Psoas muscle (tissue), 8 donors: ENCODE results near the gene SULF2. TPM values are rescaled to one million over a fixed set of nuclear protein-coding genes. Genes with fewer than 3 reads are reported as not detected.

Source experiments
- ATAC-seq, 4 donors: fragments of 200-7000 bp; cut with Tn5 transposase; one replicate each; pipeline ENCODE4 v1.9.1; 2020; ENCODE audit warnings: moderate library complexity in 3 of 4, mild to moderate bottlenecking in 2 of 4
- DNase-seq, 2 donors: peaks; one replicate each; pipeline ENCODE4 v3.0.0-alpha.2; 2020
- H3K27ac ChIP-seq: fragments of 200-600 bp; one replicate; pipeline ENCODE4 v1.8.0; 2022
- H3K27me3 ChIP-seq, 3 donors: fragments of 200-600 bp in 1 of 3; one replicate each; pipeline versions ENCODE4 v1.6.1 to v1.8.0; 2013 to 2022; ENCODE audit warnings: low read length in 2 of 3, mild to moderate bottlenecking in 2 of 3, moderate library complexity in 1 of 3; ENCODE audit not compliant: insufficient read depth in 3 of 3
- H3K36me3 ChIP-seq, 2 donors: fragments of 200-600 bp in 1 of 2; one replicate each; pipeline versions ENCODE4 v1.6.1 to v1.8.0; 2013 to 2022; ENCODE audit warnings: low read depth in 1 of 2, mild to moderate bottlenecking in 1 of 2, moderate library complexity in 1 of 2; ENCODE audit not compliant: insufficient read depth in 1 of 2
- H3K4me1 ChIP-seq: fragments of 200-600 bp; one replicate; pipeline ENCODE4 v1.8.0; 2022
- H3K4me3 ChIP-seq: fragments of 200-600 bp; one replicate; pipeline ENCODE4 v1.8.0; 2022; ENCODE audit warnings: mild to moderate bottlenecking
- H3K9me3 ChIP-seq: fragments of 200-600 bp; one replicate; pipeline ENCODE4 v1.8.0; 2022
- CTCF ChIP-seq: fragments of 200-600 bp; IDR thresholded peaks from one replicate; pipeline ENCODE4 v1.8.0; 2022; ENCODE audit warnings: antibody characterized with exemption
- WGBS, 3 donors: extraction: QIAGEN DNeasy Blood & Tissue Kit; methylation state at CpG; one replicate each; pipeline versions ENCODE4 v1.1.6 to v1.1.7; 2013; 5-methylcytosine and 5-hydroxymethylcytosine counted together
- intact Hi-C, 2 donors: fragments of 100-400 bp; cut with DNase I; formaldehyde crosslinking; loops; one replicate each; pipeline versions ENCODE4 v1.11.0 to v1.14.2; 2022
- polyA plus RNA-seq, 3 donors: library from polyadenylated mRNA; stranded (reverse); fragments of 200-250 nt; gene quantifications; one replicate each; pipeline ENCODE4 v1.2.3, GENCODE V29; 2013
- total RNA-seq, 4 donors: library from RNA; stranded (reverse); fragmentation: NEBNext Ultra II Directional in 2 of 4; extraction: Animal tissue kit (Norgen Biotek cat#: 25700) in 2 of 4; gene quantifications; one replicate each; pipeline versions ENCODE4 v1.2.1 to v1.2.4, GENCODE V29; 2021 to 2023
- donor health status: healthy with polysubstance abuse.
- donor health status: DM: no; HTN: no; CAD: no; lungs with moderate emphysema.
- donor health status: Bipolar disorder and iron deficiency.
- donor health status: healthy.
- donor health status: DM: yes; HTN: yes; CAD: no.
- donor health status: DM: no; HTN: no; CAD: no.
- donor health status: DM: no; HTN: no; CAD: no.
- donor health status: DM: yes; HTN: yes; CAD: no.

SULF2 gene
- total and polyA plus RNA-seq, 7 donors, result 5.3 to 23.3 (median 11.6) TPM

- H3K4me1 ChIP-seq, result no peaks in the 10 kb centered on the region
- H3K36me3 ChIP-seq, result no peaks in the 10 kb centered on the region
- peaks cover 0 to 35% (median 3%) of the 10 kb centered on the region in 3 donors for H3K27me3 ChIP-seq
- no peak for TF ChIP-seq CTCF
- ATAC-seq (no peak), DNase-seq (no peak)
- no peaks in the 10 kb centered on the region for H3K9me3 ChIP-seq
- WGBS, 3 donors, result 65 to 76% (median 69%) methylated on average over 14 of the region's 14 CpGs
- no peak overlapping the region for H3K27ac ChIP-seq
- intact Hi-C loops, result no loop called here
- H3K4me3 ChIP-seq, result no peak overlapping the region
Observed at GRCh38 chr20:47760686-47761481, 24.4 kb downstream of the SULF2 start.

- Histone ChIP-seq H3K9me3 (no peaks in the 10 kb centered on the region), H3K4me3 (no peak overlapping the region), H3K27ac (no peak overlapping the region), H3K36me3 (no peaks in the 10 kb centered on the region), H3K4me1 (no peaks in the 10 kb centered on the region), H3K27me3 (peaks cover 0 to 35% (median 3%) of the 10 kb centered on the region in 3 donors)
- ATAC-seq, result no peak
- no peak for TF ChIP-seq CTCF
- intact Hi-C loops, result no loop called here
- no peak for DNase-seq
- WGBS, 3 donors, result 68 to 81% (median 70%) methylated on average over 21 of the region's 21 CpGs
Observed at GRCh38 chr20:47758517-47759450, 26.5 kb downstream of the SULF2 start.

GRCh38 chr20:47757145-47758035 is 27.9 kb downstream of the SULF2 start:
- Histone ChIP-seq H3K4me3 (no peak overlapping the region), H3K27me3 (peaks cover 0 to 31% (median 0%) of the 10 kb centered on the region in 3 donors), H3K4me1 (no peaks in the 10 kb centered on the region), H3K9me3 (no peaks in the 10 kb centered on the region), H3K36me3 (no peaks in the 10 kb centered on the region), H3K27ac (no peak overlapping the region)
- 64 to 74% (median 68%) methylated on average over 32 of the region's 32 CpGs for WGBS, 3 donors
- DNase-seq, result no peak
- no peak for TF ChIP-seq CTCF
- ATAC-seq, result no peak
- intact Hi-C loops, result no loop called here

- WGBS, 3 donors, result 87 to 94% (median 90%) methylated on average over 10 of the region's 10 CpGs
- no peak for ATAC-seq
- no peak for DNase-seq
- Histone ChIP-seq H3K4me3 (no peak overlapping the region), H3K4me1 (no peaks in the 10 kb centered on the region), H3K27ac (no peak overlapping the region), H3K27me3 (peaks cover 0 to 18% (median 0%) of the 10 kb centered on the region in 3 donors), H3K9me3 (no peaks in the 10 kb centered on the region), H3K36me3 (no peaks in the 10 kb centered on the region)
- no peak for TF ChIP-seq CTCF
- intact Hi-C loops, result no loop called here
Observed at GRCh38 chr20:47754946-47755652, 30.2 kb downstream of the SULF2 start.
